Esophagus muscularis mucosa (tissue), 4 donors: ENCODE measurements around the gene GLIS1. TPM values are rescaled to one million over a fixed set of nuclear protein-coding genes. Genes with fewer than 3 reads are reported as not detected.

ENCODE experiments used
- DNase-seq: peaks from one replicate; pipeline ENCODE4 v3.0.0-alpha.2; 2017; ENCODE audit errors: extremely low spot score
- H3K27ac ChIP-seq, 4 donors: fragments of 200-600 bp; sonication (generic); replicated peaks in 1 of 4; 1 replicate in 3 of 4; 2 replicates in 1 of 4; pipeline ENCODE4 v1.5.1; 2016 to 2019; ENCODE audit warnings: mild to moderate bottlenecking in 1 of 4
- H3K27me3 ChIP-seq, 4 donors: fragments of 200-600 bp; sonication (generic); one replicate each; pipeline versions ENCODE4 v1.5.1 to v1.6.0; 2016 to 2019
- H3K36me3 ChIP-seq, 4 donors: fragments of 200-600 bp; sonication (generic); one replicate each; pipeline ENCODE4 v1.5.1; 2016 to 2019
- H3K4me1 ChIP-seq, 4 donors: fragments of 200-600 bp; sonication (generic); one replicate each; pipeline ENCODE4 v1.5.1; 2016 to 2019
- H3K4me3 ChIP-seq, 4 donors: fragments of 200-600 bp; sonication (generic); 1 replicate in 2 of 4; 2 replicates in 2 of 4; pipeline ENCODE4 v1.5.1; 2016 to 2019; ENCODE audit warnings: mild to moderate bottlenecking in 4 of 4, moderate library complexity in 1 of 4
- H3K9me3 ChIP-seq, 4 donors: fragments of 200-600 bp; sonication (generic); 1 replicate in 3 of 4; 2 replicates in 1 of 4; pipeline ENCODE4 v1.5.1; 2016 to 2019
- CTCF ChIP-seq, 3 experiments: fragments of 200-600 bp in 2 of 3; fragments of 450-650 bp in 1 of 3; sonication (generic) in 2 of 3; IDR thresholded peaks; one replicate each; pipeline ENCODE4 v1.5.1; 2017 to 2019; ENCODE audit warnings: antibody characterized with exemption in 3 of 3, mild to moderate bottlenecking in 2 of 3, moderate library complexity in 1 of 3
- EP300 ChIP-seq: sonication (generic); formaldehyde crosslinking; IDR thresholded peaks from one replicate; pipeline ENCODE4 v1.6.1; 2017; ENCODE audit warnings: antibody characterized with exemption
- POLR2A ChIP-seq: fragments of 450-650 bp; IDR thresholded peaks from one replicate; pipeline ENCODE4 v1.6.1; 2017; ENCODE audit warnings: antibody characterized with exemption, moderate library complexity, mild to moderate bottlenecking, low read depth
- POLR2AphosphoS5 ChIP-seq, 2 donors: sonication (generic); formaldehyde crosslinking; IDR thresholded peaks; one replicate each; pipeline ENCODE4 v1.6.1; 2017; ENCODE audit warnings: antibody characterized with exemption in 2 of 2
- WGBS: methylation state at CpG from one replicate; pipeline ENCODE4 v1.1.5; 2018; 5-methylcytosine and 5-hydroxymethylcytosine counted together
- intact Hi-C: fragments of 100-400 bp; cut with DNase I; formaldehyde crosslinking; loops from one replicate; pipeline ENCODE4 v1.15.1; 2023
- total RNA-seq, 4 donors: library from RNA; depleted of rRNA; stranded (reverse); fragments of >200 nt; gene quantifications; one replicate each; pipeline versions ENCODE4 v1.1.0 to v1.2.1, GENCODE V29; 2016

GLIS1 gene
- total RNA-seq, 4 donors from 2014 or later: 0.17 to 0.42 TPM; not detected in 2

DNA sequence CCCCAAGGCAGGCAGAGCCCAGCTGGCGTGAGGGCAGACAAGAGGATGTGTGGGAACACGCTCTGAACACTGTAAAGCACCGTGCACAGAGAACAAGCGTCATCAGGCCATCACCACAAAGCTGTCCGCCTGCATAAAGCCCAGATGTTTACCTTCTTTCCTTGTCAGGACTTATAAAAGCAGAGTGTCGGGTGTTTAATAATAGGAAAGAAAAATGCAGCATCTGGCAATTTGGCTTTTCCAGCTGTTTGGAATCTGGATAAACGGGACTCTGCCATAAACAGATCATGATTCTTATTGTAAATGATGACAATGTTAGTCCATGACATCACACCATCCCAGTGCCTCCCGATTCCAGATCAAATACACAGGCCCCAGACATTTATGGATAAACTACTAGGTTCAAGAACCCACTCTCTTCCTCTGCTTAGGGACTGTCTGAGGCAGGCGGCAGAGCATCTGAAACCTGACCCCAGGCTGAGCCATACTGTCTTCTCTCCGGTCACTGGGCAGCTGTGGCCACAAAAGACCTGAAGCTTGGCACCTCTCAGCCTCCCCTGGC, 4.2 kb downstream of the GLIS1 start:
- DNase-seq: no peak
- intact Hi-C loops: no loop called here
- TF ChIP-seq CTCF (IDR thresholded peaks at IDR 0.05): no peak
- TF ChIP-seq EP300: no peak
- no peak for TF ChIP-seq POLR2A
- no peak for TF ChIP-seq POLR2AphosphoS5 (IDR thresholded peaks at IDR 0.05)

GRCh38 chr1:53733975-53734649, 4.9 kb downstream of the GLIS1 start:
- Histone ChIP-seq H3K27me3 (peaks cover 4 to 39% (median 10%) of the 10 kb centered on the region in 4 donors), H3K4me3 (no peak overlapping the region), H3K4me1 (peaks cover 9 to 17% (median 16%) of the 10 kb centered on the region in 4 donors), H3K27ac (no peak overlapping the region), H3K9me3 (no peaks in the 10 kb centered on the region), H3K36me3 (no peaks in the 10 kb centered on the region)
- intact Hi-C loops: no loop called here
- TF ChIP-seq CTCF (IDR thresholded peaks at IDR 0.05) (no peak), POLR2AphosphoS5 (IDR thresholded peaks at IDR 0.05) (no peak), EP300 (no peak), POLR2A (no peak)
- DNase-seq: no peak
- 90% methylated on average over 10 of the region's 10 CpGs for WGBS

More for the DNA sequence above, 4.2 kb downstream of the GLIS1 start:
- no peak overlapping the region for H3K27ac ChIP-seq
- peaks cover 14 to 23% (median 22%) of the 10 kb centered on the region in 4 donors for H3K4me1 ChIP-seq
- 85% methylated on average over 10 of the region's 10 CpGs for WGBS
- H3K4me3 ChIP-seq: no peak overlapping the region
- H3K27me3 ChIP-seq: peaks cover 4 to 45% (median 12%) of the 10 kb centered on the region in 4 donors
- H3K9me3 ChIP-seq: no peaks in the 10 kb centered on the region
- no peaks in the 10 kb centered on the region for H3K36me3 ChIP-seq

DNA sequence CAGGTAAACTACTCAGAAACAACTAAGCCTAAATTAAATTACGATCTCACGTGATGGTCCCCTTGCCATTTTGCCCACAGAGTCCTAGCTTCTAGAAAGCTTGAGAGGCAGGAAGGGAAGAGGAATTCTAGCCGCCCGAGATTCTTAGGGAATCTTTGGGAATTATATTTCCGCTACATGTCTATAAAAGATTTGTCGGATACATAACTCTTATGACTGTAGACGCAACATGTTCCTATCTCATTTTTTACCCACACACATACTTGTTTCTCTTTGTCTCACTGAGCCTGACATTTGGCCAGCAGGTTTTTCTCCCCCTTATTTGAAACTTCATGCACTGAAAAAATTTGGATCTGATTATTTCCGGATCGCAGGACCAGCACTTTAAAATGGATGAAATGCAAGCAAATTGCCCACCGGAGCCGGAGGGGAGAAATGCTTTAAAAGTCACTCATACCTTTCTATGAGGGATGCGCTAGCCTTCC, 5.5 kb downstream of the GLIS1 start:
- DNase-seq: no peak
- WGBS: 91% methylated on average over 12 of the region's 12 CpGs
- H3K27ac ChIP-seq: no peak overlapping the region
- H3K36me3 ChIP-seq: no peaks in the 10 kb centered on the region
- H3K4me1 ChIP-seq: peaks cover 6 to 12% (median 11%) of the 10 kb centered on the region in 4 donors
- intact Hi-C loops: no loop called here
- TF ChIP-seq EP300: no peak
- no peak for TF ChIP-seq POLR2AphosphoS5 (IDR thresholded peaks at IDR 0.05)
- no peak for TF ChIP-seq POLR2A
- TF ChIP-seq CTCF (IDR thresholded peaks at IDR 0.05): no peak
- peaks cover 1 to 33% (median 8%) of the 10 kb centered on the region in 4 donors for H3K27me3 ChIP-seq
- no peaks in the 10 kb centered on the region for H3K9me3 ChIP-seq
- no peak overlapping the region for H3K4me3 ChIP-seq

GRCh38 chr1:53732912-53733317, 6.0 kb downstream of the GLIS1 start:
- Histone ChIP-seq H3K4me3 (no peak overlapping the region), H3K27me3 (peaks cover 0 to 27% (median 2%) of the 10 kb centered on the region in 4 donors), H3K36me3 (no peaks in the 10 kb centered on the region), H3K9me3 (no peaks in the 10 kb centered on the region), H3K4me1 (peaks cover under 1 to 6% (median 5%) of the 10 kb centered on the region in 4 donors), H3K27ac (no peak overlapping the region)
- DNase-seq: no peak
- no peak for TF ChIP-seq POLR2A
- no peak for TF ChIP-seq POLR2AphosphoS5 (IDR thresholded peaks at IDR 0.05)
- no peak for TF ChIP-seq EP300
- TF ChIP-seq CTCF (IDR thresholded peaks at IDR 0.05): no peak
- intact Hi-C loops: no loop called here
- 63% methylated on average over 6 of the region's 6 CpGs for WGBS
